ENCODE results near the gene VAV2. TPM values are rescaled to one million over a fixed set of nuclear protein-coding genes. Genes with fewer than 3 reads are reported as not detected.

VAV2 gene
- total RNA-seq, 1 experiment from 2014 or later: 10.3 TPM

- peak; percentile 48 for DNase-seq (ENCODE audit: low read depth)
Measured at GRCh38 chr9:133782157-133783130, 209.7 kb downstream of the VAV2 start.

DNA sequence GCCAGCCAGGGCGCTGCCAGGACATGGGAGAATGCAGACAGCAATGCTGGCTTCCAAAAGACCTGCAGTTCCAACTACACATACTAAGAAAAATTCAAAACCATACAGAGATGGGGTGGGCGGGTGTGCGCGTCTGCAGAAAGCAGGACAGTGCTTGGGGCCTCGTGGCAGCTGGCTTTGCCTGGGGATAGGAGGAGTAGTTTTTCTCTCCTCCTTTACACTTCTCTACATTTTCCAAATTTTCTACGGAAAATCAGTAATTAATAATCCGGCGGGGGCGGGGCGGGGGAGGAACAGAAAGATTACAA, 210.3 kb downstream of the VAV2 start:
- no peak for DNase-seq (ENCODE audit: low read depth)

DNA sequence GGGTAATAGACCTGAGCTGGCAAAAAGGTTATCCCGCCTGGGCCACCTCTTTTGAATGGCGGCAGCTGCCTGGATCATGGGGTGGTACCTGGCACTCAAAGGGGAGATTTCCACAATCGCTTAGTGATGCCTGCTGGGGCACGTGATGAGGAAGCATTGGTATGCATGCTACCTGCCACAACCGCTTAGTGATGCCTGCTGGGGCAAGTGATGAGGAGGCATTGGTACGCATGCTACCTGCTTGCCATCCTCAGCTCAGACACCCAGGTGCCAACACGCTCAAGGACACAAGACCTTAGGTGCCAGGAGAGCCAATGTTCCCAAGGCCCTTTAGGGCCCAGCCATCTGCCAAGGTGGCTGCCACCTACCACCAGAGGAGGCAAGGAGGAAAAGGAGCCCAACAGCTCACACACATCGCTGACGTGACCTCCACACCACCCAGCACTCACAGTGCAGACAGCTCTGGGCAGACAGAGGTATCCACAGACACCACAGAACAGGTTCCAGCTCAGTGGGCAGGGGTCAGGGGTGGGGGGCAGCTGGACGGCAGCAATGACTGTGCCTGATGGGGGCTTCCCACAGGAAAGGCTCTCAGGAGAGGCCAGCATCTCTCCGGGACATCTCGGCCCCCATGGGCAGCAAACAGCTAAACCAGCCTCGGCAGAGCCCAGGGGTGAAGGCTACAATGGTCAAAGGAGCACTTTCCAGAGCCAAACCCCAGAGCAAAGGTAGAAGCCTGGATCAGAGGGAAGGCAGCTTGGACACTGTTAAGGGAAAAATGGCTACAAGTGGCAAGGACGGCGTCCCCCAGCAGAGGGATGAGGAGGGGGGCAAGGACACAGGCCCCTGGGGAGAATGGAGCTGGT, 210.9 kb downstream of the VAV2 start:
- no peak for DNase-seq (ENCODE audit: low read depth)

GRCh38 chr9:133780404-133780945, 211.6 kb downstream of the VAV2 start:
- DNase-seq (ENCODE audit: low read depth): no peak

GRCh38 chr9:133779516-133780403, 212.4 kb downstream of the VAV2 start:
- no peak for DNase-seq (ENCODE audit: low read depth)

DNA sequence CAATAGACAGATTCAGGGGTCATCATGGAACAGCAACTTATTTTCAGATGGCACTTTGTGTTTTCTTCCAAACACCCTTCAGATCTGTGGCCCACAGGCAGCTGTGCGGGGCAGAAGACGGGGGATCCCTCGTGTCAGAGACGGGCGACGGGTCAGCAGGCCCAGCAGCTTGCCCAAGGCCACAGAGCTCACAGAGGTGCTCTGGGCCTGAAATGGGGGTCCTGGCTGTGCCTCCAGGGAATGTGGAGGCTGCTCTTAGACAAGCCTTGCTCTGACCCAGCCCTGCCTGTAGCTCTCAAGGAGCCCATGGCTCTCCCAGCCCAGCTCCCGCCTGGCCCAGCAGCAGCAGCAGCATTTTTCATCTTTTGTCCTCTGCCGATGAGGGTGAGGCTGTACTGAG, 213.0 kb downstream of the VAV2 start:
- no peak for DNase-seq (ENCODE audit: low read depth)

- DNase-seq (ENCODE audit: low read depth): no peak
Measured at GRCh38 chr9:133778336-133779013, 213.6 kb downstream of the VAV2 start.

GRCh38 chr9:133777871-133778270, 214.3 kb downstream of the VAV2 start:
- no peak for DNase-seq (ENCODE audit: low read depth)

- DNase-seq (ENCODE audit: low read depth): no peak
Measured at GRCh38 chr9:133777068-133777791, 214.9 kb downstream of the VAV2 start.

GRCh38 chr9:133775951-133776905, 215.9 kb downstream of the VAV2 start:
- no peak for DNase-seq (ENCODE audit: low read depth)

DNA sequence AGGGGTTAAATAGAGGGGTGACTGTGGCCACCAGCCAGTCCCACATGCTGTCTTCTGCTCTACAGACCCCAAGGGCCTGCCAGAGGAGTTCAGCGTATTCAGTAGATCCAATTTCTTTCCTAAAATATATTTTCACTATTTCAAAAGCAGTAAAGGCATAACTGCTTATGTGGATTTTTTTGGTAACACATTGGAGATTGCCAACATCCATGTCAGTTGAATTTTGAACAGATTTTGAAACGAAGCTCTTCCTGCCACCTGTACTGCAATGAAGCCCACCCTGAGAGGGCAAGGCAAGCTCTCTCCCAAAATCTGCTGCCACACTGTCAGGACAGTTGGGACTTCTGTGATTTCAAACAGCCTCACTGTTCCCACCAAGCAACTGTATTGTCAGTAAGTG, 216.8 kb downstream of the VAV2 start:
- no peak for DNase-seq (ENCODE audit: low read depth)

DNA sequence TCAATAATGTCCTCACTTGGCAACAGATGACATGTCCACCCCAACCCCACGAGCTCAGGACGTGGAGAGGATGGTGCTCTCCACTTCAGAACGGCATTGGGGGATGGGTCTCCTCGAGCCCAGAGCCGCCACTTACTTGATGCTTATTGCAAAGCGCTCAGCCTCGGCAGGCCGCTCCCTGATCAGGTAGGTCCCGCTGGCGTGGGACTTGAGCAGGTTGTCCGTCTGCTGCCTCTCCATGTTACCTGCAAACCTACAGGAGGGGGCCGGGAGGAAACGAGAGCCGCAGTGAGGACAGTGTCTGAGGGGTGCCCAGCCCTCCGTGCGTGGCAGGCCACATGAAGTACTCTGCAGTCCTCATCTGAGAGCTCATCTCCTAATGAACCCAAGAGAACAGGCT, 217.3 kb downstream of the VAV2 start:
- DNase-seq (ENCODE audit: low read depth): no peak

GRCh38 chr9:133773889-133774655, 218.1 kb downstream of the VAV2 start:
- DNase-seq (ENCODE audit: low read depth): no peak

DNA sequence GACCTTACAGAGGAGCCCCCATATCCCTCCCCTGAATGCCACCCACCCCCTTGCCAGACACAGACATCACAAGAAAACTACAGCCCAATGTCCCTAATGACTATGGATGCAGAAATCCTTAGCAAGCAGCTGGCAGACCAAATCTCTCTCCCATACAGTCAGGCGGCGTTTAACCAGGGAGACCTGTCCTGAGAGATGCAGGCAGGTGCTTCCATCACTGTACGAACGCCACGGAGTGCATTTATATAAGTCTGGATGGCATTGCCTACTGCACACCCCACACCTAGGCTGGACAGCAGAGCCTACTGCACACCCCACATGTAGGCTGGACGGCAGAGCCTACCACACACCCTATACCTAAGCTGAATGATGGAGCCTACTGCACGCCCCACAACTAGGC, 219.5 kb downstream of the VAV2 start:
- DNase-seq (ENCODE audit: low read depth): no peak

DNA sequence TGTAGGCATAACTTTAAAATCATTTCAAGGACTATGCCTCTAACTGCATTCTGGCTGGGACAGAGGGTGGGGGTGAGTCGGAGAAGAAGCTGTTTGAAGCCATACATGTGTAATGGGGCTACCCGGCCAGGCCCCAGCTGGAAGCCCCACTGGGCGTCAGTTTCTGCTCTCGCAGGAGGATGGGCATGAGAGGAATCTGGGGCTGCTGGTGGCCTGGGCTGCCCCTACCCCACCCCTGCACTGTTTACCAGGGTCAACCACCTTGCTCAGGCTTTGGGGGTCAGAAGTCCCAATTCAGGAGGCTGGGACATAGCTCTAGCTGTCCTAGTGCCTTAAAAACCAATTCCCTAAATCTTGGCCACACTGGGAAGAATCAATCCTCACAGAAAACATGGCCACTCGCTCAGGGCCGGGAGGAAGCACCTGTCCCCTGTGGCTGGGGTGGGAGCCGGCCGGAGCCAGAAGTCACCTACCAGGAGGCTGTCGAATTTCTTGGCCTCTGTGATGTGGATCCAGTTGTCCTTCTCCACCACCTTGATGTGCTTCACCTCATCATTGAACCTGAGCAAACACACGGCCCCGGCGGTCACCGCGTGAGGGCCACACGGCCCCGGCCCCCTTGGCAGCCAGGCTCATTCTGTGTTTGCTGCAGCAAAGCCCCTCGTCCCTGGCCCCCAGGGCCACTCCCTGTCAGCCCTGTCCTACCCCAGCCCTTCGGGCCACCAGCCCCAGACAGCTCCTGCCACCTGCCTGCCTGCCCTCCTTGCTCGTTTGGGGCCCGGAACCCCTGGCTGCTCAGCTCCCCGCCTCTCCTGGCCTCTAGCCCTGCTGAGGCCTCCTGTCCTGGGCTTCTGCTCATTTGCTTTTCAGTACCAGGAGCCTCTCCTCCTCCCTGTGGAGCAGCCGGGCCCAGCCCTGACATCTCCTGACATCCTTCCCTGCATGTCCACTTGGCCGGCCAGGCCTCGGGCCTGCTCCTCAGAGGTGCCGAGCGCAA, 220.3 kb downstream of the VAV2 start:
- no peak for DNase-seq (ENCODE audit: low read depth)

GRCh38 chr9:133770076-133770777, 221.9 kb downstream of the VAV2 start:
- DNase-seq (ENCODE audit: low read depth): no peak

Data from RPMI7951 (cell line).